NCI-H1930 (cell line): ENCODE results near the gene SHANK1.

Source experiments
- DNase-seq, 2 experiments: peaks; one replicate each; lab custom pipeline; 2025; lab: John Stamatoyannopoulos, UW

The SHANK1 gene

DNA sequence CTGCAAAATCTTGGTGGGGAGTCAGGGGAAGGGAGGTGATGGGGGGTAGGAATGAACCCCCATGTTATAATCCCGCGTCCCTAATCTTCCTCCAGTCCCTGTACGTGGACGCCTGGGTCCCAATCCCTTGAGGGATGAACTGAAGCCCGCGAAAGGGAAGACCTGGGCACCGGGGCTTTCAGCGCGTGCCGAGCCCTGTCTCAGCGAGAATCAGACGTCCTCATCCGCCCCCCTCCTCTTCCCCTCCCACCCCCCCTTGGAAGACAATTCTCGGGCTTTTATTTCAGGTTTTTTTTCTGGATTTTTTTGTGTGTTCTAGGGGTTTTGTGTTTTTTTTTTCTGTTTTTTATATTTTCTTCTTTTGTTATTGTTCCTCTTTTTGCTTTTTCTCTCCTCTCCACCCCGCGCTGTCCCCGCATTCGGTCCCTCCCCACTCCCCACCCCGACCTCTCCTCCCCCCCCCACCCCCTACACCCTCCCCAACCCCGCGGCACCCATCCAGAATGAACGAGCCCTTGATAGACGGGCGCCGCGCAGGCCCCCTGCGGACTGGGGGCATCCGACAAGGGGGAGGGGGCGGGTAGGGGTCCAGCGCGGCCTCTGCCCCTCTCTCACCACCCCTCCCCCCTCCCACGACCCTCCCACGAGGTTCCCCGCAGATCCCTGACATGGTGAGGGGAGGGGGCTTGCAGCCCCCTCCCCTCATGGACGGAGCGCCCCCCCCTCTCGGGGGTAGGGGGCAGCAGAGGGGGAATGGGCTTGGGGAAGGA, 60.1 kb downstream of the SHANK1 start:
- DNase-seq: no peak

DNA sequence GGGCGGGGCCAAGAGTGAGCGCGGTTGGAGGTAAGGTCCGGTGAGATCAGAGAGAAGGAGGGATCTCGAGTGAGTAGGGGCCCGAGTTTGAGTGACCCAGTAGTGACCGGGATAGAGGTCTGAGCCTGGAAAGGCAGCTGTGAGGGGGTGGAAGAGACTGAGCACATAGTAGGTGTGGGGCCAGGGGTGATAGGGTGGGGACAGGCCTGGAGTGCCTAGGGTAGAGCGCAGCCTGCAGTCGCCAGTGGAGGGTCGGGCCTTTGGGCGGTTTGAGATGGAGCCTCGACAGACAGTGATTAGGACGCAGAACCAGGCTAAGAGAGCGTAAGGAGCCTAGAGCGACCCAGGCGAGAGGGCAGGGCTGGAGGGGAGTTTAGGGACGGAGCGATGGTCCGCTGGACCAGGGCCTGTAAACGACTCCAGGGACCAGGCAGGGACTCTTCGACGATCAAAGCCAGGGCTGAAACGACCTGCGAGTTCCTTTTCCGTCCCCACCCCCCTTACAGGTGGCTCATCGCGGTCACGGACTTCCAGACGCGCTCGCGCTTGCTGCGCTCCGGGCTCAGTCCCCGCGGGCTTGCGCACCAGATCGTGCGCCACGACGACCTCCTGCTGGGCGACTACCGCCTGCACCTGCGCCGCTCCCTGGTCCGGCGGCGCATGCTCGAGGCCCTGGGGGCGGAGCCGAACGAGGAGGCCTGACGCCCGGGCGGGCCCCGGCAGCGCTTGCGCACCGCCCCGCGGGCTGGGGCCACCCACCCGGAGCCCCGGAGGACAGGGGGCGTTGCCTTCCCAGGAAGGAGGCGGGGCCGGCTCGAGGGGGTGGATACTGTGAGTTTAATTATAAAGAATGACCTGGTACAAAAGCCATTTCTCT, 60.9 kb downstream of the SHANK1 start:
- DNase-seq: peak; percentile 92 to 99

DNA sequence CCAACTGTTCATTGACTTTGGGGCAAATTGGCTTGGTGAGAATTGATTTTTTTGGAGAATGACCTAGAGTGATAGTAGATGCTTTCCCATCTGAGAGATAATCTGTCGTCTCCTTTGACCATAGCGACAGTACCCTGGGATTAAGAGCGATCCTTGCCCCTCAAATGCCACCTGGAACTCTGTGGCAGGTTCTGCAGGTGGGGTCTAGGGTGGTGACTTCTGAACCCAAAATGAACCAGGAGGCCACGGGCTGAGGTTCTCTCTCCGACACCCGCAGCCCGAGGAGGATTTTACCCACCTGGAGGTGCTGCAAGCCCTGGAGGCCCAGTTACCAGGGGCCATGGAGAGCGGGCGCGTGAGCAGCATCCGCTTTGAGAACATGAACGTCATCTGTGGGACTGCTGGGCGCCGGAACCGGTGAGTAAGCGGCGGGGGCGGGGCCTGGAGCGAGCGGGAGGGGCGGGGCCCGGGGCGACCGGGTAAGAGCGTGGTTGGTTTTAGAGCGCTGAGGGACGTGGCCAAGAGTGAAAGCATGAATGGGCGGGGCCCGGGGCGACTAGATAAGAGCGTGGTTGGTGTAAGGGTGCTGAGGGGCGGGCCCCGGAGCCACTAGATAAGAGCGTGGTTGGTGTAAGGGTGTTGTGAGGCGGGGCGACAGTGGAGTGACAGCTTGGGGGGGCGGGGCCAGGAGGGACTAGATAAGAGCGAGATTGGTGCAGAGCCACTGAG, 61.7 kb downstream of the SHANK1 start:
- peak; percentile 100 for DNase-seq

DNA sequence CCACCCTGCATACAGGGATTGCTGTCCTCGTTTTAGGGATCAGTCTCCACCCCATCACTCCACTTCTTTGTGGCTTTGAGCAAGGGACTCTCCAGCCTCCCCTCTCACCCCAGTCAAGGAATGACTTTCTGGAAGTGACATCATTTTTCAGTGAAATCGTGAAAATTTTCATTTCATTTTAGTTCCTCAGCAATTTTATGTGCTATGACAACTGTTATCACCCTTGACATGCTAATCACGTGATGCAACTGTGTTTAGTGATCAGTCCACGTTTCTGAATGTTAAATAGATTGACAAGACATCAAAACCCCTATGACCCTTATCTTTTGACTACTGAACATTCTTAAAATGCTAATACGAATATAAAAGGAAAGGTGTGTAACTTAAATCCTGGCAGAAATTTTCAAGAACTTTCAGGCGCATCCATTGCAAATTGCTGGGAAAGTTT, 62.4 kb downstream of the SHANK1 start:
- DNase-seq: no peak

DNA sequence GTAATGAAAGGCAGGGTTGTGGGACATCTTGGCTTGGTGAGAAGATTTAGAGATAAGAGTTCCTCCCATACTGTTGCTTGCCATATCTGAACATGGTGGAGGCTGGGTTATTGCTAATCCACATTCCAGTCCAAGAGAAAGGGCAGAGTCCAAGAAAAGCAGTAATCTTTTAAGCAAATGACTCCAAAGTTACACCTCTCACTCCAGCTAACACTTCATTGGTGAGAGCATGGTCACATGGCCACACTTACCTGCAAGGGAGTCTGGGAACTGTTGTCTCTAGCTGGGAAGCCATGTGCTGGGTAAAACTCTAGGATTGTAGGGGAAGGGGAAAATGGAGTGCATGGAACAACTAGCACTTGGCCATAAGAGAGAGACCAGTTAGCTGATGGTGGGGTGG, 64.7 kb downstream of the SHANK1 start:
- DNase-seq: no peak

DNA sequence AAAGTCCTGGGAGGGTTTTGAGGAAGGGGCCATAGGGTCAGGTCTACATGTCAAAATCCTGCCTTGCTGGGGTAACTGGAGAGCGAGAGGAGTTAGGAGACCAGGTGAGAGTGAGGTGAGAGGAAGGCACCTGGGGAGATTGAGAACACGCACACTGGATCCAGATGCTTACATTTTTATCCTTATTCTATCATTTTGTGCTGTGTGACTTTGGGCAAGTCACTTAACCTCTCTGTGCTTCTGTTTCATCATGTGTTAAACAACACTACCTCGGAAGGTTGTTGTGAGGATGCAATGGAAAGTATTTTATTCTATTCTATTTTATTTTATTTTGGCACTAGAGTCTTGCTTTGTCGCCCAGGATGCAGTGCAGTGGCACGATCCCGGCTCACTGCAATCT, 66.9 kb downstream of the SHANK1 start:
- DNase-seq: no peak

DNA sequence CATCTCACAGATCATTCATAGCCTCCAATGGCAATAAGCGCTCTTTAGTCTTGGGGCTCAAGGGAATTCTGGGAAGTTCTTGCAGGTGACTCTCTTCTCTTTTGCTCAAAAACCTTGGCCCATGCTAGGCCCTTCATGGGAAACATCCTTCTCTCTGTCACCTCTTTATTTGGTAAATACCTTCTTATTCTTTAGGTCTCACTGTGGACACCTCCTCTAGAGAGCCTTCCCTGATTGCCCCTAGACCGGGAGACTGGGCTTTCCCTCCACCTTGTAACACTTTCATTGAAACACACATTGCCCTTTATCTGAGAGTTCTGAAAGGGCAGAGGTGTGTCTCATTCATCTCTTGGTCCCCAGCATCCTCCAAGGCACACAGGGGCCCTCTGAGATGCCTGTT, 68.4 kb downstream of the SHANK1 start:
- DNase-seq: no peak

DNA sequence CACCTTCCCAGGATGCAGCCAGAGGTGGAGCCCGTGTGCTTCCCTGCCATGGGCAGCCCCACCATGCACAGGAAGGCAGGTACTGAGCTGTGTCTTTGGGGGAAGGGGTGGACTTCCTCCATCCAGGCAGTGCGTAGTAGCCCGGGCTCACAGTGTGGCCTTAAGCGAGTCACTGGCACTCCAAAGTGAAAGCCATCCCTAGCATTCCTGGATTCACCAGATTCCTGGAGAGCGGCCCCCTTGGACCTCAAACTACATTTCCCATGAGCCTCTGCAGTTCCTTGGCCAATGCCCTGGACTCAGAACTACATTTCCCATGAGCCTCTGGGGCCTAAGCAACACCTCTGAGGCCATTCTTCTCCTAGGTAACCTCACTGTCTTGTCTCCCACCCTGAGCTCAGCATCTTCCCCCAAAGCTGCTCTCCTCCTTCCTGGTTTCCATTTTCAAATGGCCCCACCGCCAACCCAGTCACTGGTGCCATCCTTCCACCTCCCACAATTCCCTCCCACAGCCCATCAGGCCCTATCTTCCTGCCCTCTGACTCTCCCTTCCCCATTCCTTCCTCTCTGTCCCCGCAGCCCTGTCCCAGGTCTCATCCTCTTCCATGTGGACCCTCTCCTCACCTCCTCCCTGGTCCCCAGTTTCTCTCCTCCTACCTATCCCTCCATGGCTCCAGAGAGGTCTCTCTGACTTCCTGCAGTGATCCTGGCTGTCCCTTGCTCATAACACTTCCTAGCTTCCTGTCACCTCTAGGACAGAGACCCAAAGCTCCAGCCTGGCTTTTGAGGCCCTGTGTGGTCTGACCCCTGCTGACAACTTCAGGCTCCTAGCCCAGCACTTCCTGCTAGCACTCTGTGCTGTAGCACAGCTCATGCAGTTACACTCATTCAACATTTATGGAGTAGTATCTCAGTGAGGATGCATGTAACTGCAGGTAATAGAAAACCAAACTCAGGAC, 69.9 kb downstream of the SHANK1 start, which contains the start of gene C19orf81:
Gene C19orf81, plus strand, starts transcription at position 13 of the 959 bp plus-strand sequence. Its CDS starts 0 bp downstream, at position 13.
- DNase-seq: peak; percentile 84 to 91

DNA sequence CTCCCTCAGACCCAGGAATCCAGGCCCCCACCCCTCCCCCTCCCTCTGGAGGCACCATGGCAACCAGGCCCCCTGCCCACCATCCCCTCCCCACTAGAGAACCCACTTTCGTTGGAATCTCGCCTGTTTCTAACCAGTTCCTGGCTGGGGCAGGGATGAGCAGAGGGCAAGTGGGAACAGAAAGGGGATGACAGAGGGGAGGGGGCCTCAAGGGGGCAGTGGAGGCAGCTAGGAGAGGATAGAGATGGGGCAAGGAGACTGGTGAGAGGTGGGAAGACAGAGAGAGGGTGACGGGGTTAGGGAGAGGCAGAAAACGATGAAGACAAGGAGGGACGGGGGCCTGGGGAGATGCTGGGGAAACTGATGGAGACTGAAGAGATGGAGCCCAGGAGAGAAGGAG, 70.9 kb downstream of the SHANK1 start:
- DNase-seq: no peak

DNA sequence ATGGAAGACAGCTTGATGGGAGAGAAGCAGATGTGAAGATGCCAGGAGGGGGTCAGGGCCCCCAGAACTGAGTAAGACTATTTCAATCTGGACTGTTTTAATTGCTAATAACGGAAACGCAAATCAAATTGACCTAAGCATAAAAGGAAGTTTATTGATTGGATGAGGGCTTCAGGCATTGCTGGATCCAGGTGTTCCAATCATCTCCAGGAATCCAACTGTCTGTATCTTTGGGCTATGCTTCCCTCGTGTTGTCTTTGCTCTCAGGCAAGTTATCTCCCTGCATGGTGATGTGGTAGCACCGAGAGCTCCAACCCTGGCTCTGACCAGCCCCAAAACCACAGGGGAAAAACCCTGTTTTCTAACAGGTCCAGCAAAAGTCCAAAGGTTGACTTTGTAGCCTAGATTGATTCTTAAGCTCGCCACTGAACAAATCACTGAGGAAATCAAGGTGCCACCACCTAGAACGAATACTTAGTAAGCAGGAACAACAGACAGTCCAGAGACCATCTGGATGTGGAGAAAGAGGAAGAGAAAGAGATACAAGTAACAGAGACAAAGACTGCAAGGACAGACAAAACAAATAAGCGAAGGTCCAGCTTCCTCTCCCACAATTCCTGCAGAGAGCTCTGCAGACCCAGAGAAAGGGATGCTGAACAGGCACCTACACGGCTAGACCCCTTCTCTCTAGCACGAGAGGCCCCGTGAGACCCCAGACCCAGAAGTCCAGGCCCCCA, 71.6 kb downstream of the SHANK1 start:
- no peak for DNase-seq

DNA sequence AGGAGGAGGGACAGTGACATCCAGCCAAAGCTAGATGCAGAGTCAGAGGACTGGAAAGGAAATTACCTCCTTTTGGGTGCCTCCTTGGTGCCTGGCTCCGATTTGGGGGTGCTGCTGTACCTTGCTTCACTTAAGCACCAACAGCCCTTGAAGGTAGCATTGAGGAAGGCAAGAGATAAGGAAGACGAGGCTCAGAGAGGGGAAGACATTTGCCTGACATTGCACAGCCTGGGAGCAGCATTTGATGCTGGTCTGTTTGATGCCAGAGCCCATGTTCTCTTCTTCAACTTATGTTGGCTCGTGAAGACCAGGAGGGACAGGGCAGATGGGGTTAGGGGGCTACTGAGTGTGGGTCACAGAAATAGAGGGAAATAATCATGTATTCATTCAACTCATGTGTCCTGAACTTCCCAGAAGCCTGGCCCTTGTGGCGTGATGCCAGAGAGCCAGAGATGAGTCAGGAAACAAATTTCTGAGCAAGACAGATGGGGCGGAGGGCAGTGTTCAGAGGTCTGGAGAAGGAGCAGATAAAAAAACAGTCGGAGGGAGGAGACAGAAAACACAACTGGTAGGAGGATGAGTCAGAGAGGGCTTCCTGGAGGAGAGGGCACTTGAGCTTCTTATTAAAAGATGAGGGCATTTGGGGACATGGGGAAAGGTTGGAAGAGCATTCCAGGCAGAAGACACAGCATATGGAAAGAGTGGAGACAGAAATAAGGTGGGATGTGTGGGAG, 73.4 kb downstream of the SHANK1 start:
- DNase-seq: no peak

DNA sequence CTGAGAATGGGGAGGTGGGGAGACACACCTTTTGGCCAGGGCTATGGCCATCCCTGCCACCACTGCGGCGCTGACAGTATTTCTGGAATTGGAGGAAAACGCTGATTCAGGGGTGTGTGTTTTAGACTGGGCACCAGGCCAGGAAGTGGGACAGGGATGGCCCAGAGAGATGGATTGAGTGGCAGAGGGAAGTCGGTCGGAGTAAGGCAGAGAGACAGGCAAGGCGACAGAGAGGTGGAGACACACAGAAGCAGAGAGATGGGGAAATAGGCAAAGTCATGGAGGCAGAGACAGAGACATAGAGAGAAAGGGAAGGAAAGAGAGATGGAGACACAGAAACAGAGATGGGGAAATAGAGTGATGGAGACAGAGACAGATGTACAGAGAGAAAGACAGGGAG, 74.5 kb downstream of the SHANK1 start:
- no peak for DNase-seq

DNA sequence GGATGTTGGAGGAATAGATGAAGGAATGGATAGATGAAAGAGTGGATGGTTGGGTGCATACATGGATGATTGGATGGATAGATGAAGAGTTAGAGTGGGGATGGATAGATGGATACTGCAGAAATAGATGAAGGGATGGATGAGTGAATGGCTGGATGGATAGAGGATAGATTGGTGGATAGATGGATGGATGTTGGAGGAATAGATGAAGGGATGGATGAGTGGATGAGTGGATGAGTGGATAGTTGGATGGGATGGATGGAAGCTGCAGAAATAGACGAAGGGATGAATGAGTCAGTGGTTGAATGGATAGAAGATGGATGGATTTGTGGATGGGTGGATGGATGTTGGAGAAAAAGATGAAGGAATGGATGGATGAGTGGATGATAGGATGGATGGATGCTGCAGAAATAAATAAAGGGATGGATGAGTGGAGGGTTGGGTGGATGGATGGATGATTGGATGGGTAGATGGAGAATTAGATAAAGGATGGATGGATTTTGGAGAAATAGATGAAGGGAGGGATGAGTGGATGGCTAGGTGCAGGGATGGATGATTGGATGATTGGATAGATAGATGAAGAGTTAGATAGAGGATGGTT, 75.2 kb downstream of the SHANK1 start:
- no peak for DNase-seq

DNA sequence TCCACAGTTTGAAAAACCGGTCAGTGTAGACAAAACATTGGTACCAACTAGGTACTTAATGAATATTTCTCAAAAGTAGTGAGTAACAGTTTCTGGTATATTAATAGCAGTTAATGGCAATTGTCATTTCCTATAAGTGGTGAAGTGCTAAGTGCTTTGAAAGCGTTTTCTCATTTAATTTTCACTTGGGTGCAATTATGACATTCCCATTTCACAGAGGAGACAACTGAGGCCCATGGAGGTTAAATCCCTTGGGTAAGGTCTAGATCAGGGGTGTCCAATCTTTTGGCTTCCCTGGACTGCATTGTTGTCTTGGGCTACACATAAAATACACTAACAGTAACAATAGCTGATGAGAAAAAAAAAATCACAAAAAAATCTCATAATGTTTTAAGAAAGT, 79.2 kb downstream of the SHANK1 start:
- no peak for DNase-seq

DNA sequence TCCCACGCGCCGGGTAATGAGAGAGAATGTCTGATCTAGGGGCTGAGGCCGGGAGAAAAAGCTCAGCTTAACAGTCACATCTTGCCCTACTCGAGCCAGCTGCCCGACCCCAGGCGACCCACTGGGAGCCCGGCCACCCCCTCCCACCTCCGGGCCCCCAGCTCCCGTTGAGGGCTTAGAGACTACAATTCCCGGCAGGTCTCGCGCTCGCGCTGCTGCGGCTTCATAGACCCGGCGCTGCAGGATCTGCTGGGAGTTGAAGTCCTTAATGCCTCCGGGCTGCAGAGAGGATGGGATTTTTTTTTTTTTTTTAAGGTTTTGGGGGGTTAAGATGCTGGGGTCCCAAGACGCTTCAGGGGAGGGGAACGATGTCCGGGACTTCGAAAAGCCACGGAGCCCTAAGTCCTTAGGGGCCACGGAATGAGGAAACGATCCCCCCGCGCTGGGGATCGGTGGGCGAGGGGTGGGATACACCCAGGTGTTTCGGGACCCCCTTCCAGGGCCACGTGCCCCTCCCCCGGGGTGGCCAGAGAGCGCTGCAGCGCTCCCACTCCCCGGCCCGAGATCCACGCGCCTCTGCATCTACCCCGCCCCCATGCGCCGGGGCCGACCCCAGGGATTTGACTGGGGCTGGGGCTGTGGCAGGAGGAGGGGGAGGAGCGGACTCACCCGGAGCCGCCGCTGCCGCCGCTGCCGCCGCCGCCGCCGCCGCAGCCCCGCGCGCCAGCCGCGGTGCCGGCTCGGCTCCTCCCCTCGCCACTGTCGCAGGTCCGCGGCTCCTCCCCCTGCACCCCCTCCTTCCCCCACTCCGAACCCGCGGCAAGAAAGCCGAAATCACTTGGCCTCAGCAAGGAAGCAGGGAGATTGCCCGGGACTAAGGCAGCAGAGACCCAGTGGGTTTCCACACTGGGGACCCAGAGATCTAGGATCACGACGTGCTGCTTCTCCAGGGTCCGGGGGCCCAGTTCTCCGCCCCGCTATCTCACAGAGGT, 80.2 kb downstream of the SHANK1 start, which contains the start of gene SYT3:
Gene SYT3, minus strand, starts transcription at position 761 of the 992 bp plus-strand sequence. CDS start 2,470 bp downstream, outside the sequence.
- DNase-seq: peak; percentile 66 to 81

DNA sequence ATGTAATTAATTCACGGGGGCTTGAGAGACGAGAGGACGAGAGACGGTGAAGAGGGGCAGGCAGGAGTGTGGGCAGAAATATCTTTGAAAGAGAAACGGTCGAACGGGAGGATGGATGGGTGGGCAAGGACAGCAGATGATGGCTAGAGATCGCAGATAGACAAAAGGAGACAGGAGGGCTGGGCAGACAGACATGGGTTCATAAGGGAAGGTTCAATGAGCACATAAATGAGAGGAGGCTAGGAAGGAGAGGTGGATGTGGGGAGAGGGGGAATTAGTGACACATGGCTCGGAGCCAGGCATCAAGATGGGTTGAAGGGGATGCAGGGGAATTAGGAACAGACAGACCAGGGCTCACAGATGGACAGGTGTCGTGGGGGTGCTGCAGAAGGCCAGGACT, 81.0 kb downstream of the SHANK1 start:
- no peak for DNase-seq

DNA sequence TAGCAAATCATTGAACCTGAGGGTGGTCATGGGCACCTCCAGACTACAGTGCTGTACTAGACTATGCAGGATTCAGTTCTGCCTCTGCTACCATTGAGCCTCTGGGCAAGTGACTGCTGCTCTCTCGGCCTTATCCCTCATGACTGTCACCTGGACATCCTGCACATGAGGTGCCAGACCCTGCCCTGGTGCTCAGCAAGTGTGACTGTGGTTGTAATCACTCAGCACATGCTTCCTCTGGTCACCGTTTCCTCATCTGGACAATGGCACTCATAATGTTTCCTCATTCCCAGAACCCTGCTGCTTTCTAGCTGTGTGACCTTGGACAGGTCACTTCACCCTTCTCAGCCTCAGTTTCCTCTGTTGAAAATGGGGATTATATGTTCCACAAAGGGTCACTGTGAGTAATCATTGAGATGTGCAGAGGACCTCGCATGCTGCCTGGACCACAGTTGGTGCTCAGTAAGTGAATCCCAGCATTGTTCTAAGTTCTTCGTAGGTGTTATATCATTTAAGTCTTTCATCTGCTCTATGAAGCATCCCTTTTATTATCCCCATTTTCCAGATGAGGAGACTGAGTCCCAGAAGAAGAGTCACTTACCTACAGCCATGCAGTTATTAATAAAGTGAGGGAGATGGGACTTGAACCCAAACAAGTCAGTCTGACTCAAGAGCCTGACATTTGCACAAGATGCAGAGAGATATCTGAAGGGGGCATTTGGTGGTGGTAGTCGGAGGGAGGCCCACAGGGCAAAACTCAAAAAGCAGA, 83.1 kb downstream of the SHANK1 start:
- DNase-seq: no peak
